Measurements from ENCODE around the gene SLC35F1. TPM values are rescaled to one million over a fixed set of nuclear protein-coding genes. Genes with fewer than 3 reads are reported as not detected.

Gene SLC35F1
- total RNA-seq, 1 donor from 2014 or later = 0.23 TPM

GRCh38 chr6:118134206-118134605 lies 227.1 kb downstream of the SLC35F1 start:
- H3K9me3 Mint-ChIP-seq (ENCODE audit: unreplicated experiment) = no peaks in the 10 kb centered on the region
- TF ChIP-seq, protein P1, sequence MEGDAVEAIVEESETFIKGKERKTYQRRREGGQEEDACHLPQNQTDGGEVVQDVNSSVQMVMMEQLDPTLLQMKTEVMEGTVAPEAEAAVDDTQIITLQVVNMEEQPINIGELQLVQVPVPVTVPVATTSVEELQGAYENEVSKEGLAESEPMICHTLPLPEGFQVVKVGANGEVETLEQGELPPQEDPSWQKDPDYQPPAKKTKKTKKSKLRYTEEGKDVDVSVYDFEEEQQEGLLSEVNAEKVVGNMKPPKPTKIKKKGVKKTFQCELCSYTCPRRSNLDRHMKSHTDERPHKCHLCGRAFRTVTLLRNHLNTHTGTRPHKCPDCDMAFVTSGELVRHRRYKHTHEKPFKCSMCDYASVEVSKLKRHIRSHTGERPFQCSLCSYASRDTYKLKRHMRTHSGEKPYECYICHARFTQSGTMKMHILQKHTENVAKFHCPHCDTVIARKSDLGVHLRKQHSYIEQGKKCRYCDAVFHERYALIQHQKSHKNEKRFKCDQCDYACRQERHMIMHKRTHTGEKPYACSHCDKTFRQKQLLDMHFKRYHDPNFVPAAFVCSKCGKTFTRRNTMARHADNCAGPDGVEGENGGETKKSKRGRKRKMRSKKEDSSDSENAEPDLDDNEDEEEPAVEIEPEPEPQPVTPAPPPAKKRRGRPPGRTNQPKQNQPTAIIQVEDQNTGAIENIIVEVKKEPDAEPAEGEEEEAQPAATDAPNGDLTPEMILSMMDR (IDR thresholded peaks at IDR 0.05; ENCODE audit: unreplicated experiment) = no peak
- H3K4me3 Mint-ChIP-seq (ENCODE audit: unreplicated experiment) = no peak overlapping the region
- no peaks in the 10 kb centered on the region for H3K27me3 Mint-ChIP-seq (ENCODE audit: unreplicated experiment)
- no peaks in the 10 kb centered on the region for H3K4me1 Mint-ChIP-seq (ENCODE audit: unreplicated experiment)
- DNase-seq (ENCODE audit: low spot score) = no peak
- H3K36me3 Mint-ChIP-seq (ENCODE audit: low read depth, unreplicated experiment) = no peaks in the 10 kb centered on the region
- H3K27ac Mint-ChIP-seq (ENCODE audit: unreplicated experiment) = no peak overlapping the region

- TF ChIP-seq, protein P1 (IDR thresholded peaks at IDR 0.05; ENCODE audit: unreplicated experiment) = no peak
- no peak overlapping the region for H3K4me3 Mint-ChIP-seq (ENCODE audit: unreplicated experiment)
Measured at GRCh38 chr6:118134736-118135135, 227.7 kb downstream of the SLC35F1 start.

GRCh38 chr6:118135371-118135770 lies 228.3 kb downstream of the SLC35F1 start:
- Mint-ChIP-seq H3K9me3 (ENCODE audit: unreplicated experiment) (no peaks in the 10 kb centered on the region), H3K36me3 (ENCODE audit: low read depth, unreplicated experiment) (no peaks in the 10 kb centered on the region), H3K27ac (ENCODE audit: unreplicated experiment) (no peak overlapping the region), H3K27me3 (ENCODE audit: unreplicated experiment) (no peaks in the 10 kb centered on the region), H3K4me1 (ENCODE audit: unreplicated experiment) (no peaks in the 10 kb centered on the region), H3K4me3 (ENCODE audit: unreplicated experiment) (no peak overlapping the region)
- TF ChIP-seq, protein P1 (IDR thresholded peaks at IDR 0.05; ENCODE audit: unreplicated experiment) = no peak
- DNase-seq (ENCODE audit: low spot score) = no peak

More at GRCh38 chr6:118134736-118135135, 227.7 kb downstream of the SLC35F1 start:
- Mint-ChIP-seq H3K9me3 (ENCODE audit: unreplicated experiment) (no peaks in the 10 kb centered on the region), H3K36me3 (ENCODE audit: low read depth, unreplicated experiment) (no peaks in the 10 kb centered on the region), H3K27ac (ENCODE audit: unreplicated experiment) (no peak overlapping the region), H3K27me3 (ENCODE audit: unreplicated experiment) (no peaks in the 10 kb centered on the region), H3K4me1 (ENCODE audit: unreplicated experiment) (no peaks in the 10 kb centered on the region)
- no peak for DNase-seq (ENCODE audit: low spot score)

DNA sequence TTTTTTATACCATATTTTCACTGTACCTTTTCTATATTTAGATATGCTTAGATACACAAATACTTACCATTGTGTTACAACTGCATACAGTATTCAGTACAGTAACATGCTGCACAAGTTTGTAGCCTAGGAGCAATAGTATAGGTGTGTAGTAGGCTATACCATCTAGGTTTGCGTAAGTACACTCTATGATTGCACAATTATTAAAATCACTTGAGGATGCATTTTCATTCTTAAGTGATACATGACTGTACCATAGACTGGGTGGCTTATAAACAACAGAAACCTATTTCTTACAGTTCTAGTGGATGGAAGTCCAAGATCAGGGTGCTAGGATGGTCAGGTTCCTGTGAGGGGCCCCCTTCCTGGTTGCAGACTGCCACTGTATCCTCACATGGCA lies 234.1 kb downstream of the SLC35F1 start:
- H3K27me3 Mint-ChIP-seq (ENCODE audit: unreplicated experiment) = no peaks in the 10 kb centered on the region
- no peak for DNase-seq (ENCODE audit: low spot score)
- H3K36me3 Mint-ChIP-seq (ENCODE audit: low read depth, unreplicated experiment) = no peaks in the 10 kb centered on the region
- no peak overlapping the region for H3K27ac Mint-ChIP-seq (ENCODE audit: unreplicated experiment)
- H3K4me1 Mint-ChIP-seq (ENCODE audit: unreplicated experiment) = peaks cover 3% of the 10 kb centered on the region
- H3K4me3 Mint-ChIP-seq (ENCODE audit: unreplicated experiment) = no peak overlapping the region
- H3K9me3 Mint-ChIP-seq (ENCODE audit: unreplicated experiment) = no peaks in the 10 kb centered on the region
- TF ChIP-seq, protein P1 (IDR thresholded peaks at IDR 0.05; ENCODE audit: unreplicated experiment) = no peak

DNA sequence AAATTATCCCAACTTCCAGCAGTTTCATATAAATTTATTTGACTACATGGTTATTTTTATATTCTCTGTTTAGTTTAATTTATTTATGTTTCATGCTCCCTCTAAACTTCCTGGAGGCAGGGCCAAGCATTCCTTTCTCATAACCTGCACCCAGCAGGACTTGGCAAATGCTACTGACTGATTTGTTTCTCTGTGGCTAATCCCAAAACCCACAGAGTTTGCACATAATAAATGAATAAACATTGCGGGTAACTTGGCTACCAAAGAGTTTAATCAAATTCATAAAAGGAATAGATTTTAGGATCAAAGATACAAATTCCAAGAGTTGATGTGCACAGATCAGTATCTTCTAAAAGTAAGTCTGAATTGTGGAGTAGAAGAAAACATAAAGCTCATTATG lies 239.5 kb downstream of the SLC35F1 start:
- TF ChIP-seq, protein P1 (IDR thresholded peaks at IDR 0.05; ENCODE audit: unreplicated experiment) = no peak
- Mint-ChIP-seq H3K27me3 (ENCODE audit: unreplicated experiment) (no peaks in the 10 kb centered on the region), H3K4me3 (ENCODE audit: unreplicated experiment) (no peak overlapping the region), H3K27ac (ENCODE audit: unreplicated experiment) (no peak overlapping the region), H3K9me3 (ENCODE audit: unreplicated experiment) (no peaks in the 10 kb centered on the region), H3K36me3 (ENCODE audit: low read depth, unreplicated experiment) (no peaks in the 10 kb centered on the region), H3K4me1 (ENCODE audit: unreplicated experiment) (peaks cover 3% of the 10 kb centered on the region)
- no peak for DNase-seq (ENCODE audit: low spot score)
